ENCODE results near the gene ETF1. TPM values are rescaled to one million over a fixed set of nuclear protein-coding genes. Genes with fewer than 3 reads are reported as not detected.

Gene ETF1
- total RNA-seq, 4 donors from 2014 or later: 65.2 to 132 (median 103) TPM

GRCh38 chr5:138503487-138504270, 39.4 kb downstream of the ETF1 start:
- no peak for TF ChIP-seq POLR2A (IDR thresholded peaks at IDR 0.05)
- peak; percentile 69 to 86 (median 82) for TF ChIP-seq CTCF (IDR thresholded peaks at IDR 0.05)
- Histone ChIP-seq H3K4me3 (no peak overlapping the region), H3K36me3 (peaks cover 0 to 25% (median 15%) of the 10 kb centered on the region in 3 donors), H3K27me3 (no peaks in the 10 kb centered on the region), H3K27ac (peak overlapping the region in 3 of 4 donors; percentile 80 to 86 (median 85)), H3K9me3 (no peaks in the 10 kb centered on the region), H3K4me1 (peaks cover 21 to 66% (median 45%) of the 10 kb centered on the region in 3 donors)
- no peak for DNase-seq
- intact Hi-C loops (cut with DNase I): loop anchor here (5.0 kb wide), 1 partner anchor 41 kb away; no protein-coding TSS in a partner anchor
- WGBS, 2 donors: 13 to 26% methylated on average over 6 of the region's 6 CpGs

DNA sequence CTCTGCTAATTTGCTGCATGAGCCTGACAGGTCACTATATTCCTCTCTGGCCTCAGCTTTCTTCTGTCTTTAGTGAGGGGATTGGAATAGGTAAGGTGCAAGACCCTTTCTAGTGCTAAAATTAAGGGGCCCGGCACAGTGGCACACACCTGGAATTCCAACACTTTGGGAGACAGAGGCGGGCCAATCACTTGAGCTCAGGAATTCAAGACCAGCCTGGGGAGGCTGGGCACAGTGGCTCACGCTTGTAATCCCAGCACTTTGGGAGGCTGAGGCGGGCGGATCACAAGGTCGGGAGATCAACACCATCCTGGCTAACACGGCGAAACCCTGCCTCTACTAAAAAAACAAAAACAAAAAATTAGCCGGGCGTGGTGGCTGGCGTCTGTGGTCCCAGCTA, 40.5 kb downstream of the ETF1 start:
- Histone ChIP-seq H3K4me1 (peaks cover 21 to 66% (median 45%) of the 10 kb centered on the region in 3 donors), H3K9me3 (no peaks in the 10 kb centered on the region), H3K4me3 (no peak overlapping the region), H3K27me3 (no peaks in the 10 kb centered on the region), H3K27ac (peak overlapping the region; percentile 55 to 86 (median 80)), H3K36me3 (peaks cover 0 to 14% (median 4%) of the 10 kb centered on the region in 3 donors)
- no peak for DNase-seq
- 55 to 80% methylated on average over 9 of the region's 11 CpGs for WGBS, 2 donors
- intact Hi-C loops (cut with DNase I): loop anchor here (5.0 kb wide), 1 partner anchor 40 kb away; no protein-coding TSS in a partner anchor
- TF ChIP-seq POLR2A (IDR thresholded peaks at IDR 0.05): no peak
- TF ChIP-seq CTCF (IDR thresholded peaks at IDR 0.05): no peak

- TF ChIP-seq CTCF (IDR thresholded peaks at IDR 0.05): no peak
- no peak for TF ChIP-seq POLR2A (IDR thresholded peaks at IDR 0.05)
- WGBS, 2 donors: 43 to 45% methylated on average over 4 of the region's 4 CpGs
- intact Hi-C loops (cut with DNase I): loop anchor here (5.0 kb wide), 1 partner anchor 40 kb away; no protein-coding TSS in a partner anchor
These were observed 40.9 kb downstream of the ETF1 start for GRCh38 chr5:138502121-138502520.

DNA sequence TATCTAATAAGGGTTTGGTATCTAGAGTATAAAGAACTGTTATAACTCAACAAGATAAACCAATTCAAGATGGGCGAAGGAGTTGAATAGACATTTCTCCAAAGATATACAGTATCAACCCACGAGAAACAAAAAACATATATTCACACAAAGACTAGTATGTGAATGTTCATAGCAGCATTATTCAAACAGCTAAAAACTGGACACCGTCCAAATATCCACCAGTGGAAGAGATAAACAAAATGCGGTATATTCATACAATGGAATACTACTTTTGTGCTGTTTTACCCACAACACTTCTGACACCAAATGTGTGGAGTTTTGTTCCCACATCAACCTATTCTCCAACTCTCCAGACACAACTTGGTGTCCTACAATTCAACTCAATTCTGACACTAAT, 44.7 kb downstream of the ETF1 start:
- WGBS, 2 donors: 62 to 71% methylated on average over 4 of the region's 4 CpGs
- intact Hi-C loops (cut with DNase I): no loop called here
- Histone ChIP-seq H3K4me3 (no peak overlapping the region), H3K4me1 (peaks cover 5 to 52% (median 26%) of the 10 kb centered on the region in 3 donors), H3K27ac (no peak overlapping the region), H3K27me3 (peaks cover 0 to 11% (median 0%) of the 10 kb centered on the region in 4 donors), H3K36me3 (no peaks in the 10 kb centered on the region), H3K9me3 (no peaks in the 10 kb centered on the region)
- TF ChIP-seq CTCF (IDR thresholded peaks at IDR 0.05): no peak
- no peak for TF ChIP-seq POLR2A (IDR thresholded peaks at IDR 0.05)
- DNase-seq: no peak

More at GRCh38 chr5:138502121-138502520, 40.9 kb downstream of the ETF1 start:
- no peaks in the 10 kb centered on the region for H3K27me3 ChIP-seq
- H3K9me3 ChIP-seq: no peaks in the 10 kb centered on the region
- H3K4me1 ChIP-seq: peaks cover 21 to 65% (median 45%) of the 10 kb centered on the region in 3 donors
- no peak overlapping the region for H3K4me3 ChIP-seq
- H3K36me3 ChIP-seq: peaks cover 0 to 10% (median 0%) of the 10 kb centered on the region in 3 donors
- no peak for DNase-seq
- peak overlapping the region; percentile 55 to 86 (median 80) for H3K27ac ChIP-seq

DNA sequence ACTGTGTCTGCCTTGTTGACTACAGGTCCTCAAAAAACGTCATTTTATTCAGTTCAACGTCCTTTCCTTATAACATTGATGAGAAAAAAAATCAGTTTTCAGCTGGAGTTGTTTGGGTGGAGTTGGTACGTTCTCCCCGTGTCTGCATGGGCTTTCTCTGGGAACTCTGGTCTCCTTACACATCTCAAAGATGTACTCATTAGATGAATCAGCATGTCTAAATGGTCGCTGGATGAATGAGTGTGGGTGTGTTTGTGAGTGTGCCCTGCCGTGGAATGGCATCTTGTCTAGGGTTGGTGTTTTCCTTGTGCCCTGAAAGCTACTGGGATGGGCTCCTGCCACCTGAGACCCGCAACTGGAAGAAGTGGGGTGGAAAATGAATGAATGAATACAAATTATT, 47.7 kb downstream of the ETF1 start:
- DNase-seq: no peak
- intact Hi-C loops (cut with DNase I): no loop called here
- Histone ChIP-seq H3K36me3 (no peaks in the 10 kb centered on the region), H3K4me1 (peaks cover 18 to 59% (median 26%) of the 10 kb centered on the region in 3 donors), H3K4me3 (no peak overlapping the region), H3K27ac (peak overlapping the region in 1 of 4 donors; percentile 13), H3K27me3 (peaks cover 0 to 36% (median 0%) of the 10 kb centered on the region in 4 donors), H3K9me3 (no peaks in the 10 kb centered on the region)
- TF ChIP-seq CTCF (IDR thresholded peaks at IDR 0.05) (no peak), POLR2A (IDR thresholded peaks at IDR 0.05) (no peak)
- WGBS, 2 donors: 48 to 60% methylated on average over 7 of the region's 7 CpGs
